ENCODE data around the gene ASTL. TPM values are rescaled to one million over a fixed set of nuclear protein-coding genes. Genes with fewer than 3 reads are reported as not detected.

ASTL gene
- total and polyA plus RNA-seq, 2 experiments from 2014 or later = not detected

GRCh38 chr2:96091141-96091710 is 47.1 kb downstream of the ASTL start:
- no peak for DNase-seq (ENCODE audit: low read depth in 1 of 2, low spot score in 1 of 2)
- Histone ChIP-seq H3K4me1 (ENCODE audit: low read depth) (peaks cover 18% of the 10 kb centered on the region), H3K27me3 (no peaks in the 10 kb centered on the region), H3K4me3 (no peak overlapping the region), H3K27ac (no peak overlapping the region), H3K36me3 (no peaks in the 10 kb centered on the region), H3K9me3 (ENCODE audit: low read depth) (no peaks in the 10 kb centered on the region)
- no peak for TF ChIP-seq CTCF (IDR thresholded peaks at IDR 0.05; ENCODE audit: low read depth, low read length)

GRCh38 chr2:96090196-96090926 is 47.9 kb downstream of the ASTL start:
- Histone ChIP-seq H3K4me1 (ENCODE audit: low read depth) (peaks cover 18% of the 10 kb centered on the region), H3K4me3 (no peak overlapping the region), H3K27ac (peak overlapping the region; percentile 46), H3K27me3 (no peaks in the 10 kb centered on the region), H3K9me3 (ENCODE audit: low read depth) (no peaks in the 10 kb centered on the region), H3K36me3 (no peaks in the 10 kb centered on the region)
- DNase-seq (ENCODE audit: low read depth in 1 of 2, low spot score in 1 of 2) = peak; percentile 12
- TF ChIP-seq CTCF (IDR thresholded peaks at IDR 0.05; ENCODE audit: low read depth, low read length) = no peak

- Histone ChIP-seq H3K27me3 (no peaks in the 10 kb centered on the region), H3K4me3 (no peak overlapping the region), H3K27ac (peak overlapping the region; percentile 46), H3K9me3 (ENCODE audit: low read depth) (no peaks in the 10 kb centered on the region), H3K4me1 (ENCODE audit: low read depth) (peaks cover 18% of the 10 kb centered on the region), H3K36me3 (no peaks in the 10 kb centered on the region)
- TF ChIP-seq CTCF (IDR thresholded peaks at IDR 0.05; ENCODE audit: low read depth, low read length) = no peak
- peak in 1 of 2 donors; percentile 62 for DNase-seq (ENCODE audit: low read depth in 1 of 2, low spot score in 1 of 2)
These were observed 48.7 kb downstream of the ASTL start for GRCh38 chr2:96089356-96090195.

GRCh38 chr2:96088340-96089335 is 49.7 kb downstream of the ASTL start:
- Histone ChIP-seq H3K27me3 (no peaks in the 10 kb centered on the region), H3K27ac (no peak overlapping the region), H3K9me3 (ENCODE audit: low read depth) (no peaks in the 10 kb centered on the region), H3K4me3 (no peak overlapping the region), H3K4me1 (ENCODE audit: low read depth) (peaks cover 18% of the 10 kb centered on the region), H3K36me3 (no peaks in the 10 kb centered on the region)
- no peak for TF ChIP-seq CTCF (IDR thresholded peaks at IDR 0.05; ENCODE audit: low read depth, low read length)
- no peak for DNase-seq (ENCODE audit: low read depth in 1 of 2, low spot score in 1 of 2)

- Histone ChIP-seq H3K9me3 (ENCODE audit: low read depth) (no peaks in the 10 kb centered on the region), H3K36me3 (no peaks in the 10 kb centered on the region), H3K27me3 (no peaks in the 10 kb centered on the region), H3K4me3 (no peak overlapping the region), H3K27ac (no peak overlapping the region), H3K4me1 (ENCODE audit: low read depth) (peaks cover 18% of the 10 kb centered on the region)
- TF ChIP-seq CTCF (IDR thresholded peaks at IDR 0.05; ENCODE audit: low read depth, low read length) = no peak
- no peak for DNase-seq (ENCODE audit: low read depth in 1 of 2, low spot score in 1 of 2)
These were observed 51.2 kb downstream of the ASTL start for GRCh38 chr2:96087130-96087529.
